WTC11 (cell line): Measurements from ENCODE around the gene ROBO4.

Experiments
- ARID4B ChIP-seq: sonication (generic); formaldehyde crosslinking; IDR thresholded peaks from 2 replicates; pipeline ENCODE4 v1.8.0; 2023; ENCODE audit warnings: missing genetic modification reagents, mild to moderate bottlenecking, borderline replicate concordance
- CTCF ChIP-seq: fragments of 200-600 bp; IDR thresholded peaks from 2 replicates; pipeline ENCODE4 v1.8.0; 2022; ENCODE audit warnings: antibody characterized with exemption
- E2F4 ChIP-seq: sonication (generic); formaldehyde crosslinking; IDR thresholded peaks from 2 replicates; pipeline ENCODE4 v1.8.1; 2022; ENCODE audit warnings: low read depth, mild to moderate bottlenecking, moderate library complexity, missing genetic modification reagents, borderline replicate concordance
- FOXJ3 ChIP-seq: sonication (generic); formaldehyde crosslinking; IDR thresholded peaks from 2 replicates; pipeline ENCODE4 v1.9.0; 2021; ENCODE audit warnings: missing genetic modification reagents, mild to moderate bottlenecking, borderline replicate concordance
- GABPB1 ChIP-seq: sonication (generic); formaldehyde crosslinking; IDR thresholded peaks from 2 replicates; pipeline ENCODE4 v1.8.1; 2023; ENCODE audit warnings: mild to moderate bottlenecking, missing genetic modification reagents
- NFE2L1 ChIP-seq: sonication (generic); formaldehyde crosslinking; IDR thresholded peaks from 2 replicates; pipeline ENCODE4 v1.8.1; 2023; ENCODE audit warnings: missing genetic modification reagents
- PREB ChIP-seq: sonication (generic); formaldehyde crosslinking; IDR thresholded peaks from 2 replicates; pipeline ENCODE4 v1.8.1; 2022; ENCODE audit warnings: mild to moderate bottlenecking, missing genetic modification reagents, moderate library complexity, borderline replicate concordance
- TCF7 ChIP-seq: sonication (generic); formaldehyde crosslinking; IDR thresholded peaks from 2 replicates; pipeline ENCODE4 v1.8.0; 2022; ENCODE audit warnings: mild to moderate bottlenecking, low read depth, missing genetic modification reagents, moderate library complexity
- TEAD4 ChIP-seq: sonication (generic); formaldehyde crosslinking; IDR thresholded peaks from 2 replicates; pipeline ENCODE4 v1.8.0; 2022; ENCODE audit warnings: mild to moderate bottlenecking, missing genetic modification reagents
- USF1 ChIP-seq: sonication (generic); formaldehyde crosslinking; IDR thresholded peaks from 2 replicates; pipeline ENCODE4 v1.8.0; 2022; ENCODE audit warnings: mild to moderate bottlenecking, missing genetic modification reagents
- USF2 ChIP-seq: sonication (generic); formaldehyde crosslinking; IDR thresholded peaks from 2 replicates; pipeline ENCODE4 v1.8.1; 2023; ENCODE audit warnings: mild to moderate bottlenecking, missing genetic modification reagents, moderate library complexity

GRCh38 chr11:124868331-124869274 is 29.1 kb downstream of the ROBO4 start:
- TF ChIP-seq NFE2L1 (CRISPR knock-in tag) = no peak
- TF ChIP-seq CTCF = no peak
- no peak for TF ChIP-seq USF1 (CRISPR knock-in tag)
- no peak for TF ChIP-seq GABPB1
- no peak for TF ChIP-seq ARID4B
- no peak for TF ChIP-seq TCF7 (CRISPR knock-in tag)
- TF ChIP-seq USF2 = no peak
- no peak for TF ChIP-seq E2F4 (CRISPR knock-in tag)
- no peak for TF ChIP-seq FOXJ3 (CRISPR knock-in tag)
- no peak for TF ChIP-seq PREB (CRISPR knock-in tag)
- TF ChIP-seq TEAD4 (CRISPR knock-in tag) = no peak
